Thoracic aorta (tissue), 2 donors: ENCODE measurements around the gene SOX21. TPM values are rescaled to one million over a fixed set of nuclear protein-coding genes. Genes with fewer than 3 reads are reported as not detected.

Experiments used
- ATAC-seq: fragments of 150-250 bp; one replicate; pipeline ENCODE4 v1.8.0; 2017; ENCODE audit warnings: low read depth; ENCODE audit not compliant: insufficient number of reproducible peaks, low FRiP score
- DNase-seq: peaks from one replicate; pipeline ENCODE4 v3.0.0-alpha.2; 2020; ENCODE audit warnings: low spot score
- H3K27ac ChIP-seq, 2 donors: fragments of 200-600 bp; sonication (generic); 1 replicate in 1 of 2; 2 replicates in 1 of 2; pipeline ENCODE4 v1.5.1; 2016; ENCODE audit warnings: mild to moderate bottlenecking in 2 of 2, moderate library complexity in 2 of 2
- H3K27me3 ChIP-seq: fragments of 200-600 bp; sonication (generic); replicated peaks from 2 replicates; pipeline ENCODE4 v1.6.0; 2016; ENCODE audit warnings: mild to moderate bottlenecking; ENCODE audit not compliant: insufficient read depth
- H3K36me3 ChIP-seq: fragments of 200-600 bp; sonication (generic); one replicate; pipeline ENCODE4 v1.5.1; 2016
- H3K4me1 ChIP-seq, 2 donors: fragments of 200-600 bp; sonication (generic); 1 replicate in 1 of 2; 2 replicates in 1 of 2; pipeline versions ENCODE4 v1.5.1 to v1.6.0; 2016; ENCODE audit warnings: low read depth in 2 of 2, mild to moderate bottlenecking in 1 of 2; ENCODE audit not compliant: control insufficient read depth in 1 of 2
- H3K4me3 ChIP-seq: fragments of 200-600 bp; sonication (generic); 2 replicates; pipeline ENCODE4 v1.5.1; 2016; ENCODE audit warnings: mild to moderate bottlenecking
- H3K9me3 ChIP-seq: fragments of 200-600 bp; sonication (generic); 2 replicates; pipeline ENCODE4 v1.5.1; 2016
- CTCF ChIP-seq: fragments of 200-600 bp; sonication (generic); IDR thresholded peaks from one replicate; pipeline ENCODE4 v1.5.1; 2019; ENCODE audit warnings: antibody characterized with exemption
- total RNA-seq, 2 donors: library from RNA; depleted of rRNA; stranded (reverse); fragments of >200 nt; gene quantifications; one replicate each; pipeline versions ENCODE4 v1.1.0 to v1.2.3, GENCODE V29; 2016

Gene SOX21
- total RNA-seq, 2 donors from 2014 or later = 0.28 TPM; not detected in 1

- no peak for TF ChIP-seq CTCF
- Histone ChIP-seq H3K4me3 (no peak overlapping the region), H3K9me3 (no peaks in the 10 kb centered on the region), H3K27ac (no peak overlapping the region), H3K27me3 (no peaks in the 10 kb centered on the region), H3K36me3 (no peaks in the 10 kb centered on the region), H3K4me1 (no peaks in the 10 kb centered on the region)
- ATAC-seq (no peak), DNase-seq (no peak)
Measured at GRCh38 chr13:94660695-94661326, 51.5 kb downstream of the SOX21 start.

Other genes with a start within 250 kb of the SOX21 start
- under 1 TPM in 1 of 2 donors, not detected in 1; 0.27 TPM for gene DCT, start 232.9 kb downstream of the SOX21 start, total RNA-seq
- gene TGDS, start 116.4 kb downstream of the SOX21 start, total RNA-seq = 10 to 100 TPM; 11.2 to 17.4 TPM
- 1 to 10 TPM; 3.9 to 6.3 TPM for gene GPR180, start 110.7 kb downstream of the SOX21 start, total RNA-seq